Fibroblast of pulmonary artery (primary cell): ENCODE results near the gene PCGF1.

Source experiments
- DNase-seq: peaks from one replicate; pipeline ENCODE4 v3.0.0-alpha.2; 2010; ENCODE audit warnings: low read depth
- H3K4me3 ChIP-seq: replicated peaks from 2 replicates; pipeline ENCODE4 v1.5.1; 2011; ENCODE audit warnings: low read depth, mild to moderate bottlenecking, control low read depth, low read length, moderate library complexity
- TF ChIP-seq, protein P1 (sequence below): IDR thresholded peaks from 2 replicates; pipeline ENCODE4 v1.5.1; 2011; ENCODE audit warnings: mild to moderate bottlenecking, control low read depth, low read length, inconsistent platforms; ENCODE audit errors: missing control alignments

The PCGF1 gene

DNA sequence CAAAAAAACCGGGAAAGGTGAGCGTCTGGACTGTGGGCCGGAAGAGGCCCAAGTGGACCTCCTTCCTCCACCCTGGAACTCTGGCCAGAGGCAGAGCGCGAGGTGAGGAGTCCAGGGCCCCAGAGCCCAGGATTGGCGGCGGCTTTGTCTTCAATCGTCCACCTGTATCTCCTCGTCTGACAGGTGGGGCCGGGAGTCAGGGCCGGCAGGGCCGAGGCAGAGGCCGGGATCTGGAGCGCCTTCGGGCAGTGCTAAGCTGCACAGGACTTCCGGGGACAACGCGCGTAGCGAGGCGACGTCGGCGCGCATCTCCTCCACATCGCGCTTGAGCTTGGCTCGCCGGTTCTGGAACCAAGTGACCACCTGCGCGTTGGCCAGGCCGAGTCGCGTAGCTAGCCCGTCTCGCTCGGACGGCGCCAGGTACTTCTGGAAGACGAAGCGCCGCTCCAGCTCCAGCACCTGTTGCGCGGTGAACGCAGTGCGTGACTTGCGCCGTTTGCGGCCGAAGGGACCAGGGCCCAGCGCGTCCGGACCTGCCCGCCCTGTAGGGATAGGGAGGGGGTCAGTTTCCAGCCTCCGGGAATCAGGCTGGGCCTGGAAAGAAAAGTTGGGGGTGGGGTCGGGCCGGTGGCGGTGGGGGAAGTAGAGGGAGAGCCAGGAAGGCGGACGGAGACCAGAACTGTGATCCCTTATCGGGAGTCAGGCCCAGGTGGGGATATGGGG is 9.6 kb downstream of the PCGF1 start:
- peak overlapping the region; percentile 40 for H3K4me3 ChIP-seq
- no peak for DNase-seq
- TF ChIP-seq, protein P1, sequence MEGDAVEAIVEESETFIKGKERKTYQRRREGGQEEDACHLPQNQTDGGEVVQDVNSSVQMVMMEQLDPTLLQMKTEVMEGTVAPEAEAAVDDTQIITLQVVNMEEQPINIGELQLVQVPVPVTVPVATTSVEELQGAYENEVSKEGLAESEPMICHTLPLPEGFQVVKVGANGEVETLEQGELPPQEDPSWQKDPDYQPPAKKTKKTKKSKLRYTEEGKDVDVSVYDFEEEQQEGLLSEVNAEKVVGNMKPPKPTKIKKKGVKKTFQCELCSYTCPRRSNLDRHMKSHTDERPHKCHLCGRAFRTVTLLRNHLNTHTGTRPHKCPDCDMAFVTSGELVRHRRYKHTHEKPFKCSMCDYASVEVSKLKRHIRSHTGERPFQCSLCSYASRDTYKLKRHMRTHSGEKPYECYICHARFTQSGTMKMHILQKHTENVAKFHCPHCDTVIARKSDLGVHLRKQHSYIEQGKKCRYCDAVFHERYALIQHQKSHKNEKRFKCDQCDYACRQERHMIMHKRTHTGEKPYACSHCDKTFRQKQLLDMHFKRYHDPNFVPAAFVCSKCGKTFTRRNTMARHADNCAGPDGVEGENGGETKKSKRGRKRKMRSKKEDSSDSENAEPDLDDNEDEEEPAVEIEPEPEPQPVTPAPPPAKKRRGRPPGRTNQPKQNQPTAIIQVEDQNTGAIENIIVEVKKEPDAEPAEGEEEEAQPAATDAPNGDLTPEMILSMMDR, result no peak

DNA sequence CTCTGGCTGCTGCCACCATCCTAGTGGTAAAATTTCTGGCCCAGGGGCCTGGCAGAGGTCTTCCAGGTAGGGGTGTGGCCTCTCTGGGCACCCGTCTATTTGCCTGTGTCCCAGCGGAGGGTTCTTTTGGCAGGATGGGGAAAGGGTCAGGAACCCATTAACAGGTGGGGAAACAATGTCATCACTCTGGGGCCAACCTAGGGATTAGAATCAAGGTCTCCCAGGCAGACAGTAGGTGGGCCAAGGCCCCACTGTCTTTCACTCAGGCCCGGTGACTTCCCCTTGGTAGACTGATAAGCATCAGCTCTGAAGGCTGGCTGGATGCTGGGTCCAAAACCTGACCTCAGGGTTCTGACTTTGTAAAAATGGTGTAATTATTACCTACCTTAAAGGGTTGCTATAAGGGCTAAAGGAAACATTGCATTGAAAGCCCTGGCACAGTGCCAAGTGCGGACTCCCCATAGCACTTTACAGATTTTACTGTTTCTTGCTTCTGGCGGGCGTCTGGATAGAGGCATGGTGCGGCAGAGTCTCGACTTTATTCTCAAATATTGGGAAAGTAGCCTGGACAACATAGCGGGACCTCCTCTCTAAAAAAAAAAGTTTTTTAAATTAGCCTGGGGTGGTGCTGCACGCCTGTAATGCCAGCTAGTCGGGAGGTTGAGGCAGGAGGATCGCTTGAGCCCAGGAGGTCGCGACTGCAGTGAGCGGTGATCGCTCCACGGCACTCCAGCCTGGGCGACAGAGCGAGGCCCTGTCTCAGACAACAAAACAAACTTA is 10.3 kb downstream of the PCGF1 start:
- no peak overlapping the region for H3K4me3 ChIP-seq
- DNase-seq, result no peak
- TF ChIP-seq, protein P1, result no peak

DNA sequence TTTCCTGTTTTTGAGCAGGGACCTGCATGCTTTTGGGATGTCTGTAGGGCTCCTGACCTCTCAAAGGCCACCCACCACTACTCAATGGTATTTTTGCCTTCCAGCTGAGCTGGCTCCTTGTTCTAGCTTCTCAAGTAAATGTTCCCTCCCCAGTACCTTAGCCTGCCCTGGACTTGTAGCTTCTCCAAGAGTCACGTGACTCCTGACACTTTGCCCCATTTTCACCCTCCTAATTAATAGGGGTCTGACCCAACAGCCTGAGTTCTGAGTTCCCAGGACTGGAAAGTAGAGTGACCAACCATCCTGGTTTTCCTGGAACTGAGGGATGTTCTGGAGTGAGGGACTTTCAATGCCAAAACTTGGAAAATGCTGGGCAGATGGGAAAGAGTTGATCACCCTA is 12.1 kb downstream of the PCGF1 start:
- TF ChIP-seq, protein P1, result no peak
- no peak for DNase-seq

DNA sequence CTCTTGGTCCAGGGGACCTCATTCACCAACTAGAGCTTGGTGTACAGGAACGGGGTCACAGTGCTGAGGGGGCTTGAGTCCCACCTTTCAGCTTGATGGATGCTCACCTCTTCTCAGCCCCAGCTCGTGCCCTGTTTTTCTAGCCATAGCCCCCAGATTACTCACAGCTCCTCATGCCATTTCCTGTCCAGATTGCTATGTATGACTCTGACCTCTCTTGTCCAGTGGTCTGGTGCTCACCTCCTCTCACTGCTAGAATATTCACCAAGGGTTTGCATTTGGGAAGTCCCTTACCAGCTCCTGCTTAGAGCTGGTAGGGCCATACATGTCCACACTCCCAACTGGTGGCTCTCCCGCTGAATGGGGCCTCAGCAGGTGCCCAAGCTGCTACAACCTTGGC is 13.9 kb downstream of the PCGF1 start:
- no peak for DNase-seq
- TF ChIP-seq, protein P1, result no peak
- no peak overlapping the region for H3K4me3 ChIP-seq

More for the DNA sequence above, 12.1 kb downstream of the PCGF1 start:
- H3K4me3 ChIP-seq, result no peak overlapping the region

DNA sequence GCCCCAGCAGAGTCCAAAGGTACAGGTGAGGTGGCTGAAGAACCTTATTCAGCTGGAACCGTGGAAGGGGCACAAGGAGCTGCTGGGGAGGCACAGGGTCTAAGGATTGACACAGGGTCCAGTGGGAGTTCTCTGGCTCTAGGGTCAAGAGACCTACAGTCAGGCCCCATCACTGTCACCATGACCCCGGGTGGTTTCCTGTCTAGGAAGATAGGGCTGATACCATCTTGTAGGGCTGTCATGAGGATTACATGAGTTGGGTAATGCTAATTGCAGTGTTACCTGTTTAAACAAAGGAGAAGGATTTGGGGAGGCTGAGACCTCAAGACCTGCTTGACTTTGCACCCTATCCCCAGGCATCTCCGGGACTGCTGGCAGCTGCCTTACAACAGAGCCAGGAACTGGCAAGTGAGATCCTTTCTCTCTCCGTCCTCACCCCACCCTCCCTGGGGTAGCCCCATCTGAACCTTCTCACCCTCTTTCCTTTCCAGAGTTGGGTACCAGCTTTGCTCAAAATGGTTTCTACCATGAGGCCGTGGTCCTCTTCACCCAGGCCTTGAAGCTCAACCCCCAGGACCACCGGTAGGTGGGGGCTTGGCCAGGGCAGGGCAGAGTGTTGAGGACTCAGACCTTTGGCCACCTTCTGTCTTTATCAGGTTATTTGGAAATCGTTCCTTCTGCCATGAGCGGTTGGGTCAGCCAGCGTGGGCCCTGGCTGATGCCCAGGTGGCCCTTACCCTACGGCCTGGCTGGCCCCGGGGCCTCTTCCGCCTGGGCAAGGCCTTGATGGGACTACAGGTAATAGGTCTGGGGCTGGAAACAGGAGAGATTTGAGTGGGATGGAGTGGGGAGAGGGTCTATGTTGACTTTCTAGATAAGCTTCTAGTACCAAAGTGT is 15.6 kb downstream of the PCGF1 start:
- DNase-seq, result no peak
- TF ChIP-seq, protein P1, result no peak
- H3K4me3 ChIP-seq, result no peak overlapping the region

DNA sequence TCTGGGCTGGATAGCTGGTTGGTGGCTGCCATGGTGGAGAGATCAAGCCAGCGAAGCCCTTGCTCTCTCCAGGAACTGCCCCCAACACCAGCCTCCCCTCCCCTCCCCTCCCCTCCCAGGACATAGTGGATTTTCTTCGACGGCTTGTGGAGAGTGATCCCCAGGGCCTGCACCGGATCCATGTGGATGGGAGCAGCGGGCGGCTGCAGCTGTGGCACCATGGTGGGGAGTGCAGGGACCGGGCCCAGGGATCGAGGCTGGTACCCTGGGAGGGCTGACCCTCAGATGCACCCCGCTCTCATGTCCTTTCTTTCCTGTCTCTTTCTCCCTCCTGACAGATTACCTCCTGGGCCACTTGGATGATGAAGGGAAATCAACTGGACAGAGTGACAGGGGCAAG is 17.6 kb downstream of the PCGF1 start:
- TF ChIP-seq, protein P1, result no peak
- H3K4me3 ChIP-seq, result no peak overlapping the region
- no peak for DNase-seq
